C4-2B (cell line): ENCODE data around the gene ANKRD18B.
"Not testable (repeated sequence)": the region's sequence is repeated elsewhere in the genome, so short reads cannot be mapped to it uniquely, and the experiment has no call there.

Source experiments
- CTCF ChIP-seq: fragments of 450-650 bp; conservative IDR thresholded peaks from 2 replicates; pipeline ENCODE4 v1.5.1; 2017; ENCODE audit warnings: mild to moderate bottlenecking
- ZFX ChIP-seq: fragments of 450-650 bp; IDR thresholded peaks from 2 replicates; pipeline ENCODE4 v1.6.1; 2017

GRCh38 chr9:33516397-33516796, 7.7 kb upstream of the ANKRD18B start:
- TF ChIP-seq CTCF, ZFX: not testable (repeated sequence)
